HCT116 (cell line): Measurements from ENCODE around the gene PLP1. TPM values are rescaled to one million over a fixed set of nuclear protein-coding genes. Genes with fewer than 3 reads are reported as not detected.

Experiments used
- ATAC-seq: fragments of 200-7000 bp; cut with Tn5 transposase; 2 replicates; pipeline ENCODE4 v1.9.1; 2020; ENCODE audit warnings: mild to moderate bottlenecking, moderate library complexity
- BruUV-seq: library from RNA; stranded (reverse); fragments of 400-500 nt; replicated peaks from 2 replicates; lab custom pipeline; 2021; lab: Mats Ljungman, UMichigan
- CTCF ChIA-PET: fragments of 300-600 bp; sonication (Branson Sonifier 250); formaldehyde crosslinking; loops from one replicate; lab custom pipeline; 2021; ENCODE audit warnings: antibody characterized with exemption; lab: Charles Lee
- POLR2A ChIA-PET: fragments of 300-600, 350-600 bp; sonication (Branson Sonifier 250); formaldehyde crosslinking; loops from one replicate; lab custom pipeline; 2021; ENCODE audit warnings: antibody characterized with exemption; lab: Charles Lee
- RAD21 ChIA-PET, 2 experiments: fragments of 300-600 bp; sonication (Branson Sonifier 250); formaldehyde crosslinking; loops; one replicate each; lab custom pipeline; 2023; ENCODE audit warnings: low total read pairs in 2 of 2; ENCODE audit not compliant: uncharacterized antibody in 2 of 2, unreplicated experiment in 2 of 2, low non-redundant PET in 1 of 2; lab: Charles Lee
- DNase-seq: peaks from one replicate; pipeline ENCODE4 v3.0.0-alpha.2; 2010; ENCODE audit warnings: low read depth, low spot score
- H2AFZ ChIP-seq: fragments of 200-600 bp; shearing (Covaris generic), sonication (generic); 2 replicates; pipeline ENCODE4 v1.6.1; 2017; ENCODE audit warnings: low read depth, mixed run types, mixed read lengths, antibody characterized with exemption, low read length; ENCODE audit not compliant: poor library complexity, severe bottlenecking
- H3K27ac ChIP-seq: 2 replicates; pipeline ENCODE4 v1.5.1; 2012; ENCODE audit warnings: low read depth, low read length
- H3K27me3 ChIP-seq: fragments of 200-600 bp; sonication (generic); 2 replicates; pipeline ENCODE4 v1.6.1; 2016; ENCODE audit warnings: mixed run types, low read length, mixed read lengths; ENCODE audit not compliant: insufficient read depth
- H3K36me3 ChIP-seq, 2 experiments: fragments of 200-500 bp in 1 of 2; fragments of 200-600 bp in 1 of 2; sonication (Bioruptor generic) in 1 of 2; sonication (generic) in 1 of 2; 2 replicates each; pipeline versions ENCODE4 v1.5.1 to v1.6.1; 2014 to 2016; ENCODE audit warnings: low read length in 2 of 2, inconsistent platforms in 1 of 2, mixed read lengths in 1 of 2, mixed run types in 1 of 2; ENCODE audit not compliant: insufficient read depth in 2 of 2, control insufficient read depth in 1 of 2
- H3K4me1 ChIP-seq, 2 experiments: fragments of 200-600 bp in 1 of 2; sonication (generic) in 1 of 2; 2 replicates each; pipeline versions ENCODE4 v1.5.1 to v1.6.1; 2012 to 2017; ENCODE audit warnings: low read length in 2 of 2, inconsistent platforms in 1 of 2, mild to moderate bottlenecking in 1 of 2, mixed read lengths in 1 of 2, mixed run types in 1 of 2, moderate library complexity in 1 of 2; ENCODE audit not compliant: insufficient read depth in 2 of 2, control insufficient read depth in 1 of 2
- H3K4me2 ChIP-seq: fragments of 200-600 bp; sonication (generic); 2 replicates; pipeline ENCODE4 v1.6.1; 2017; ENCODE audit warnings: mixed run types, low read length, mixed read lengths
- H3K4me3 ChIP-seq, 2 experiments: fragments of 200-600 bp in 1 of 2; sonication (generic) in 1 of 2; replicated peaks in 1 of 2; 2 replicates each; pipeline ENCODE4 v1.5.1; 2011 to 2016; ENCODE audit warnings: low read length in 2 of 2, control low read depth in 1 of 2, low read depth in 1 of 2, mild to moderate bottlenecking in 1 of 2, mixed read lengths in 1 of 2, mixed run types in 1 of 2
- H3K79me2 ChIP-seq: fragments of 200-600 bp; sonication (generic); 2 replicates; pipeline ENCODE4 v1.6.1; 2017; ENCODE audit warnings: mild to moderate bottlenecking, mixed run types, low read length, moderate library complexity, mixed read lengths; ENCODE audit not compliant: insufficient read depth
- H3K9ac ChIP-seq: fragments of 200-600 bp; sonication (generic); 2 replicates; pipeline ENCODE4 v1.6.1; 2016; ENCODE audit warnings: low read length, mixed read lengths
- H3K9me2 ChIP-seq: fragments of 200-600 bp; sonication (generic), shearing (Covaris generic); 2 replicates; pipeline ENCODE4 v1.6.1; 2017; ENCODE audit warnings: mixed run types, mild to moderate bottlenecking, moderate library complexity; ENCODE audit not compliant: insufficient read depth
- H3K9me3 ChIP-seq, 2 experiments: fragments of 200-500 bp in 1 of 2; fragments of 200-600 bp in 1 of 2; sonication (Bioruptor generic) in 1 of 2; sonication (generic) in 1 of 2; 2 replicates each; pipeline ENCODE4 v1.6.1; 2014 to 2017; ENCODE audit warnings: low read length in 2 of 2, mixed read lengths in 2 of 2, inconsistent platforms in 1 of 2, low read depth in 1 of 2, mild to moderate bottlenecking in 1 of 2, mixed run types in 1 of 2, moderate library complexity in 1 of 2; ENCODE audit not compliant: control insufficient read depth in 1 of 2, insufficient read depth in 1 of 2
- H4K20me1 ChIP-seq: fragments of 200-600 bp; sonication (generic), shearing (Covaris generic); 2 replicates; pipeline ENCODE4 v1.6.1; 2017; ENCODE audit warnings: mixed run types, mild to moderate bottlenecking, moderate library complexity; ENCODE audit not compliant: insufficient read depth
- CBX3 ChIP-seq: IDR thresholded peaks from 2 replicates; pipeline ENCODE4 v1.6.1; 2012; ENCODE audit warnings: low read depth
- CEBPB ChIP-seq: IDR thresholded peaks from 2 replicates; pipeline ENCODE4 v1.6.1; 2012; ENCODE audit warnings: low read depth
- EGR1 ChIP-seq: IDR thresholded peaks from 2 replicates; pipeline ENCODE4 v1.6.1; 2012; ENCODE audit warnings: low read depth
- ELF1 ChIP-seq: IDR thresholded peaks from 2 replicates; pipeline ENCODE4 v1.6.1; 2012; ENCODE audit warnings: low read depth, borderline replicate concordance
- EZH2phosphoT487 ChIP-seq: fragments of 200-600 bp; IDR thresholded peaks from 2 replicates; pipeline ENCODE4 v1.6.1; 2018; ENCODE audit warnings: antibody characterized with exemption, borderline replicate concordance
- FOSL1 ChIP-seq: IDR thresholded peaks from 2 replicates; pipeline ENCODE4 v1.6.1; 2012; ENCODE audit warnings: low read depth
- JUND ChIP-seq: IDR thresholded peaks from 2 replicates; pipeline ENCODE4 v1.6.1; 2012
- POLR2AphosphoS5 ChIP-seq: IDR thresholded peaks from 2 replicates; pipeline ENCODE4 v1.6.1; 2011; ENCODE audit warnings: mild to moderate bottlenecking, low read depth, low read length, moderate library complexity
- RAD21 ChIP-seq: IDR thresholded peaks from 2 replicates; pipeline ENCODE4 v1.6.1; 2012; ENCODE audit warnings: low read depth, mild to moderate bottlenecking
- SP1 ChIP-seq: IDR thresholded peaks from 2 replicates; pipeline ENCODE4 v1.6.1; 2012; ENCODE audit warnings: low read depth
- SRF ChIP-seq: IDR thresholded peaks from 2 replicates; pipeline ENCODE4 v1.6.1; 2012; ENCODE audit warnings: low read depth
- TCF7L2 ChIP-seq: IDR thresholded peaks from 2 replicates; pipeline ENCODE4 v1.7.0; 2011; ENCODE audit warnings: borderline replicate concordance, inconsistent platforms; ENCODE audit not compliant: insufficient read depth, insufficient read length; ENCODE audit errors: extremely low read depth
- YY1 ChIP-seq: IDR thresholded peaks from 2 replicates; pipeline ENCODE4 v1.6.1; 2011; ENCODE audit warnings: low read length, low read depth, moderate library complexity, mild to moderate bottlenecking; ENCODE audit not compliant: insufficient replicate concordance; ENCODE audit errors: extremely low read depth
- ZFX ChIP-seq: fragments of 450-650 bp; IDR thresholded peaks from 2 replicates; pipeline ENCODE4 v1.6.1; 2017
- ZNF274 ChIP-seq: fragments of 200-500 bp; sonication (Bioruptor generic); IDR thresholded peaks from 2 replicates; pipeline ENCODE4 v1.6.1; 2014; ENCODE audit warnings: mild to moderate bottlenecking, low read depth, low read length, inconsistent platforms
- intact Hi-C: fragments of 100-400 bp; cut with micrococcal nuclease; formaldehyde crosslinking; loops from 2 replicates; pipeline ENCODE4 v1.10.0; 2022
- total RNA-seq: library from RNA; stranded (reverse); gene quantifications from one replicate; pipeline ENCODE4 v1.2.1, GENCODE V29; 2021; ENCODE audit not compliant: unreplicated experiment
- TF ChIP-seq, protein P1 (sequence below): IDR thresholded peaks from 2 replicates; pipeline ENCODE4 v1.6.1; 2011; ENCODE audit warnings: mild to moderate bottlenecking, low read length, moderate library complexity; ENCODE audit not compliant: insufficient replicate concordance; ENCODE audit errors: extremely low read depth
- TF ChIP-seq, protein P2 (sequence below), 3 experiments: fragments of 200-600 bp in 1 of 3; sonication (generic) in 1 of 3; IDR thresholded peaks in 2 of 3; conservative IDR thresholded peaks in 1 of 3; 2 replicates each; pipeline ENCODE4 v1.5.1; 2012 to 2017; ENCODE audit warnings: low read depth in 2 of 3, low read length in 2 of 3, antibody characterized with exemption in 1 of 3, borderline replicate concordance in 1 of 3, control low read depth in 1 of 3, mild to moderate bottlenecking in 1 of 3, mixed read lengths in 1 of 3, mixed run types in 1 of 3, moderate library complexity in 1 of 3; ENCODE audit not compliant: insufficient read depth in 1 of 3
- TF ChIP-seq, protein P3 (sequence below): IDR thresholded peaks from 2 replicates; pipeline ENCODE4 v1.6.1; 2012
- TF ChIP-seq, protein P4 (sequence below): IDR thresholded peaks from 2 replicates; pipeline ENCODE4 v1.6.1; 2012; ENCODE audit warnings: low read depth
- TF ChIP-seq, protein P5 (sequence below): IDR thresholded peaks from 2 replicates; pipeline ENCODE4 v1.6.1; 2012

PLP1 gene
- total RNA-seq, 1 experiment from 2014 or later: not detected

DNA sequence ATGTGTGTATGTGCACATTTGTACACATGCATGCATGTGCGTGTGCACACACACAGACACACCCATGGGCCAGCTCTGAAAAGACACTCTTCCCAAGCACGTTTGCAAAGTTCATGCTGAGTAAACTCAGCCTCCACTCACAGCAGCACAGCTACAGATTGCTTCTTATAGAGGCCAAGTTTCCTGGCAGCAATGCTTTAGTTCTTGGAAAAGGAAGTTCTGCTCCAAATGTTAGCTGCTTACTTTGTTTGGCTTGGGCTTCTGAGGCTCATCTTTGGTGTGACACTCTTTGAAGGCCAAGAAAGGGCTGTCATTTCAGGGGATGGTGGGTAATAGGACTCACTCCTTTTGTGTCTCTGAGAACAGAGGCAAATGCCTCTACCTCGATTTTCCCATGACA, 6.6 kb downstream of the PLP1 start:
- POLR2A ChIA-PET: no interaction called here

More for the DNA sequence above, 6.6 kb downstream of the PLP1 start:
- BruUV-seq: no TSS peak
- Histone ChIP-seq H3K27ac (no peak overlapping the region), H3K9me2 (no peaks in the 10 kb centered on the region), H4K20me1 (no peaks in the 10 kb centered on the region), H3K36me3 (no peaks in the 10 kb centered on the region), H3K4me1 (no peaks in the 10 kb centered on the region), H3K79me2 (no peaks in the 10 kb centered on the region), H3K27me3 (no peaks in the 10 kb centered on the region; the same call in 1 of the 2 replicates), H3K9me3 (no peaks in the 10 kb centered on the region), H2AFZ (no peak overlapping the region), H3K9ac (no peak overlapping the region), H3K4me2 (no peak overlapping the region)
- CTCF ChIA-PET: no interaction called here
- RAD21 ChIA-PET: no interaction called here
- intact Hi-C loops: no loop called here
- TF ChIP-seq, protein P1, sequence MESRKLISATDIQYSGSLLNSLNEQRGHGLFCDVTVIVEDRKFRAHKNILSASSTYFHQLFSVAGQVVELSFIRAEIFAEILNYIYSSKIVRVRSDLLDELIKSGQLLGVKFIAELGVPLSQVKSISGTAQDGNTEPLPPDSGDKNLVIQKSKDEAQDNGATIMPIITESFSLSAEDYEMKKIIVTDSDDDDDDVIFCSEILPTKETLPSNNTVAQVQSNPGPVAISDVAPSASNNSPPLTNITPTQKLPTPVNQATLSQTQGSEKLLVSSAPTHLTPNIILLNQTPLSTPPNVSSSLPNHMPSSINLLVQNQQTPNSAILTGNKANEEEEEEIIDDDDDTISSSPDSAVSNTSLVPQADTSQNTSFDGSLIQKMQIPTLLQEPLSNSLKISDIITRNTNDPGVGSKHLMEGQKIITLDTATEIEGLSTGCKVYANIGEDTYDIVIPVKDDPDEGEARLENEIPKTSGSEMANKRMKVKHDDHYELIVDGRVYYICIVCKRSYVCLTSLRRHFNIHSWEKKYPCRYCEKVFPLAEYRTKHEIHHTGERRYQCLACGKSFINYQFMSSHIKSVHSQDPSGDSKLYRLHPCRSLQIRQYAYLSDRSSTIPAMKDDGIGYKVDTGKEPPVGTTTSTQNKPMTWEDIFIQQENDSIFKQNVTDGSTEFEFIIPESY: no peak
- TF ChIP-seq, protein P2, sequence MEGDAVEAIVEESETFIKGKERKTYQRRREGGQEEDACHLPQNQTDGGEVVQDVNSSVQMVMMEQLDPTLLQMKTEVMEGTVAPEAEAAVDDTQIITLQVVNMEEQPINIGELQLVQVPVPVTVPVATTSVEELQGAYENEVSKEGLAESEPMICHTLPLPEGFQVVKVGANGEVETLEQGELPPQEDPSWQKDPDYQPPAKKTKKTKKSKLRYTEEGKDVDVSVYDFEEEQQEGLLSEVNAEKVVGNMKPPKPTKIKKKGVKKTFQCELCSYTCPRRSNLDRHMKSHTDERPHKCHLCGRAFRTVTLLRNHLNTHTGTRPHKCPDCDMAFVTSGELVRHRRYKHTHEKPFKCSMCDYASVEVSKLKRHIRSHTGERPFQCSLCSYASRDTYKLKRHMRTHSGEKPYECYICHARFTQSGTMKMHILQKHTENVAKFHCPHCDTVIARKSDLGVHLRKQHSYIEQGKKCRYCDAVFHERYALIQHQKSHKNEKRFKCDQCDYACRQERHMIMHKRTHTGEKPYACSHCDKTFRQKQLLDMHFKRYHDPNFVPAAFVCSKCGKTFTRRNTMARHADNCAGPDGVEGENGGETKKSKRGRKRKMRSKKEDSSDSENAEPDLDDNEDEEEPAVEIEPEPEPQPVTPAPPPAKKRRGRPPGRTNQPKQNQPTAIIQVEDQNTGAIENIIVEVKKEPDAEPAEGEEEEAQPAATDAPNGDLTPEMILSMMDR (IDR thresholded peaks at IDR 0.05 in 2 of 3, conservative IDR thresholded peaks at IDR 0.05 in 1 of 3; ENCODE audit: borderline replicate concordance in 1 of 3, insufficient read depth in 1 of 3, low read depth in 2 of 3, low read length in 2 of 3): no peak
- TF ChIP-seq, protein P3, sequence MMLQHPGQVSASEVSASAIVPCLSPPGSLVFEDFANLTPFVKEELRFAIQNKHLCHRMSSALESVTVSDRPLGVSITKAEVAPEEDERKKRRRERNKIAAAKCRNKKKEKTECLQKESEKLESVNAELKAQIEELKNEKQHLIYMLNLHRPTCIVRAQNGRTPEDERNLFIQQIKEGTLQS: no peak
- TF ChIP-seq JUND: no peak
- no peak for TF ChIP-seq FOSL1
- no peak for TF ChIP-seq SRF
- TF ChIP-seq EGR1: no peak
- no peak for TF ChIP-seq ZFX
- TF ChIP-seq ZNF274: no peak
- TF ChIP-seq ELF1: no peak
- TF ChIP-seq, protein P4, sequence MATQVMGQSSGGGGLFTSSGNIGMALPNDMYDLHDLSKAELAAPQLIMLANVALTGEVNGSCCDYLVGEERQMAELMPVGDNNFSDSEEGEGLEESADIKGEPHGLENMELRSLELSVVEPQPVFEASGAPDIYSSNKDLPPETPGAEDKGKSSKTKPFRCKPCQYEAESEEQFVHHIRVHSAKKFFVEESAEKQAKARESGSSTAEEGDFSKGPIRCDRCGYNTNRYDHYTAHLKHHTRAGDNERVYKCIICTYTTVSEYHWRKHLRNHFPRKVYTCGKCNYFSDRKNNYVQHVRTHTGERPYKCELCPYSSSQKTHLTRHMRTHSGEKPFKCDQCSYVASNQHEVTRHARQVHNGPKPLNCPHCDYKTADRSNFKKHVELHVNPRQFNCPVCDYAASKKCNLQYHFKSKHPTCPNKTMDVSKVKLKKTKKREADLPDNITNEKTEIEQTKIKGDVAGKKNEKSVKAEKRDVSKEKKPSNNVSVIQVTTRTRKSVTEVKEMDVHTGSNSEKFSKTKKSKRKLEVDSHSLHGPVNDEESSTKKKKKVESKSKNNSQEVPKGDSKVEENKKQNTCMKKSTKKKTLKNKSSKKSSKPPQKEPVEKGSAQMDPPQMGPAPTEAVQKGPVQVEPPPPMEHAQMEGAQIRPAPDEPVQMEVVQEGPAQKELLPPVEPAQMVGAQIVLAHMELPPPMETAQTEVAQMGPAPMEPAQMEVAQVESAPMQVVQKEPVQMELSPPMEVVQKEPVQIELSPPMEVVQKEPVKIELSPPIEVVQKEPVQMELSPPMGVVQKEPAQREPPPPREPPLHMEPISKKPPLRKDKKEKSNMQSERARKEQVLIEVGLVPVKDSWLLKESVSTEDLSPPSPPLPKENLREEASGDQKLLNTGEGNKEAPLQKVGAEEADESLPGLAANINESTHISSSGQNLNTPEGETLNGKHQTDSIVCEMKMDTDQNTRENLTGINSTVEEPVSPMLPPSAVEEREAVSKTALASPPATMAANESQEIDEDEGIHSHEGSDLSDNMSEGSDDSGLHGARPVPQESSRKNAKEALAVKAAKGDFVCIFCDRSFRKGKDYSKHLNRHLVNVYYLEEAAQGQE: no peak
- TF ChIP-seq SP1: no peak
- no peak for TF ChIP-seq TCF7L2
- TF ChIP-seq CEBPB: no peak
- no peak for TF ChIP-seq RAD21
- no peak for TF ChIP-seq CBX3
- TF ChIP-seq, protein P5, sequence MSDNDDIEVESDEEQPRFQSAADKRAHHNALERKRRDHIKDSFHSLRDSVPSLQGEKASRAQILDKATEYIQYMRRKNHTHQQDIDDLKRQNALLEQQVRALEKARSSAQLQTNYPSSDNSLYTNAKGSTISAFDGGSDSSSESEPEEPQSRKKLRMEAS: no peak
- no peak for TF ChIP-seq YY1
- no peak for TF ChIP-seq EZH2phosphoT487
- no peak for TF ChIP-seq POLR2AphosphoS5
- TF ChIP-seq, all 23 proteins: peak for 0
- DNase-seq (no peak), ATAC-seq (no peak)
- H3K4me3 ChIP-seq: no peak overlapping the region
